Raji (cell line): Measurements from ENCODE around the gene UNC13C.

Experiments used
- POLR2A ChIP-seq: IDR thresholded peaks from 2 replicates; pipeline ENCODE4 v1.6.1; 2011; ENCODE audit warnings: low read depth, low read length, control low read depth; ENCODE audit not compliant: insufficient read depth

UNC13C gene

GRCh38 chr15:54374184-54374952, 396.1 kb downstream of the UNC13C start:
- no peak for TF ChIP-seq POLR2A

- no peak for TF ChIP-seq POLR2A
Measured at GRCh38 chr15:54387799-54388198, 409.6 kb downstream of the UNC13C start.

- no peak for TF ChIP-seq POLR2A
Measured at GRCh38 chr15:54388746-54389145, 410.5 kb downstream of the UNC13C start.

DNA sequence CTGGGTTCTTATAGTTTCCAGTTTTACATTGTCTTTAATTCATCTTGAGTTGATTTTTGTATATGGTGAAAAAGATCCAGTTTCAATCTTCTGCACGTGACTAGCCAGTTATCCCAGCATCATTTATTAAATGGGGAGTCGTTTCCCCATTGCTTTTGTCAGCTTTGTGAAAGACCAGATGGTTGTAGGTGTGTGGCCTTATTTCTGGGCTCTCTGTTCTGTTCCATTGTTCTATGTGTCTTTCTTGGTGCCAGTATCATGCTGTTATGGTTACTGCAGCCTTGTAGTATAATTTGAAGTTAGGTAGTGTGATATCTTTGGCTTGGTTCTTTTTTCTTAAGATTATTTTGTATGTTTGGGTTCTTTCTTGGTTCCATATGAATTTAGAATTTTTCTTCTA, 432.2 kb downstream of the UNC13C start:
- no peak for TF ChIP-seq POLR2A

GRCh38 chr15:54424171-54424570, 445.9 kb downstream of the UNC13C start:
- no peak for TF ChIP-seq POLR2A

DNA sequence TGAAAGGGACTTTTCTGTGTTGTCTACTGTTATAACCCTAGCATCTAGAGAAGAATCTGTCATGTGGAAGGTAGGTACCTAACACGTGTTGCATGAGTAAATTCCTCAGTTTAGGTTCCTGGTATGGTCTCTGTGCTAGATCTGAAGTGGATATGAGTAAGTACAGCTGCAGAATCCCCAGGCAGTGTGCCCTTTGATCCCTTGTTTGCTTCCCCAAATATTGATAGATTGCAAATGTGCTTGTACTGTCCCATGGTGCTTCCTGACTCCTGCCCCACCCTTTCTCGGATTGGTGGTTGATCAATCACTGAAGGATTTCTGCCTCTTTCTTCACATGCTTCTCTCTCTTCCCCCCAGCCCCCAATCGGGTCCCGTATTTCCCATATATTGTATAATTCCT, 450.4 kb downstream of the UNC13C start:
- TF ChIP-seq POLR2A, result no peak

DNA sequence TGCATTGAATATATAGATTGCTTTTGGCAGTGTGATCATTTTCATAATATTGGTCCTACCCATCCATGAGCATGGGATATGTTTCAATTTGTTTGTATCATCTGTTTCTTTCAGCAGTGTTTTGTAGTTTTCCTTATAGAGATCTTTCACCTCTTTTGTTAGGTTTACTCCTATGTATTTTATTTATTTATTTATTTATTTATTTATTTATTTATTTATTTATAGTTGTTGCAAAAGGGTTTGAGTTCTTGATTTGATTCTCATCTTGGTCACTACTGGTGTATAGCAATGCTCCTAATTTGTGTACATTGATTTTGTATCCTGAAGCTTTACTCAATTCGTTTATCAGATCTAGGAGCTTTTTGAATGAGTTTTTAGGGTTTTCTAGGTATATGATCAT, 478.2 kb downstream of the UNC13C start:
- no peak for TF ChIP-seq POLR2A

GRCh38 chr15:54462511-54462913, 484.3 kb downstream of the UNC13C start:
- TF ChIP-seq POLR2A, result no peak

DNA sequence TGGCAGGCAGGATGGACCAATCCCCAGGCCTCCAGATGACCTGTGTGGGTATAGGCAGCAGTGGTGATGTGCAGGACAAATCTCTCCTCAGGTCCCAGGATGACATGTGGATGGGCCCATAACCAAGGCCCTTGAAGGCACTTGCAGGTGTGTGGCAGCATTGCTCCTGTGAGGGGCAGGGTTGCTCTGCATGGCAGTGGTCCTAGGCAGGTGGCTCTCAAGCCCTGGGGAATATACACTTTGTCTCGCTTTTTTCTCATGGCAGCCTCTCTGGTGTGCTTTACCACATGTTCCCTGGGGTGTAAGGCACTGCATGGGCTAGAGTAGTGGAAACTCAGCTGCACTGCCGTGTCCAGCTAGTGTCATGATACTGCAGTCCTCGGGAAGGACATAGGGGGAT, 503.6 kb downstream of the UNC13C start:
- TF ChIP-seq POLR2A, result no peak

- no peak for TF ChIP-seq POLR2A
Measured at GRCh38 chr15:54482251-54482650, 504.0 kb downstream of the UNC13C start.

- TF ChIP-seq POLR2A, result no peak
Measured at GRCh38 chr15:54500330-54500729, 522.1 kb downstream of the UNC13C start.

DNA sequence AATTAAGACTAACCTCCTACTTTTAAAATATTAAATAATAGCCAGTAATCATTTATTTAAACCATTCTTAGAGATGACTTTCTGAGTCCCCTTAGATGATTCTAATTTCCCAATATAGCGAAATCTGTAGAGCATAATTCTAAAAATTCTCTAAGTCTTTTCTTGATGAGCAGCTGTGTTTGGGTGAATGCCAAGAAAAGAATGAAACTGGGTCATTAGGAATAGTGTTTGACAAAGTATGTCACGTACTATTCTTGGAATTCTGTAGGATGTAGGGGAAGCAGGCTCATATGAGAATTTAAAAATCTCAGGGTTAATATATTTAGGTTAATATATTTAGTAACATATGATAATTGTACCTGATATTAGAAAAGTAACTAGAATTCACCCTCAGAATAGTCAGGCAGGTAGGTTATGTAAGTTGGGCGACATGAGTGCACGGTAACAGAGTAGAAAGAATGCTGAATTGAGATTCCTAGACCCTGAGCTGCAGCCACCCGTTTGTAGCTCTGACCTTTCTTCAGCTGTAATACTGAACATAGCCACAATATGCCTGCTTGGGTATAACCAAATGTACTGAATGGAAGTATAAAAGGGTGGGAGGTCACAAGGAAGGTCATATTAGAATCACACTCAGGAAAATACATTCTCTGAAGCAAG, 524.3 kb downstream of the UNC13C start:
- no peak for TF ChIP-seq POLR2A

- TF ChIP-seq POLR2A, result no peak
Measured at GRCh38 chr15:54504695-54505094, 526.5 kb downstream of the UNC13C start.

- TF ChIP-seq POLR2A, result no peak
Measured at GRCh38 chr15:54506977-54507524, 528.8 kb downstream of the UNC13C start.

DNA sequence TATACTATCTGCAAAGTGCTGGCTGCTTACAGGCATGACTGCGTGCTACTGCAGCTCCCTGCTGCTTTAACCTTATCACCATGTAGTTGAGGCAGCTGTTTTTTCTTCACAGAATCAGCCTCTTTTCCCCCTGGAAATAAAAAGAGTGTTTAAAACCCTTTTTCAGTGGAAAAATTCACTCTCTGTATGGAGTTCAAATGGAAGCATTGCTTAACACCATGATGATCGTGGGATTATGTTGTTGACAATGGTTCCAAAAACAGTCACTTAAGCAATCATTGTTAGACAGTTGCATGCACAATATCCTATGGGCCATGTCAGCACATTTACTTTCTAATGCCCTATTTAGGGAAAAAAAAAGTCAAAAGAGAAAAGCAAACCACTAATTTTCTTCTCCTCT, 536.4 kb downstream of the UNC13C start:
- no peak for TF ChIP-seq POLR2A
